Medulla oblongata (tissue), 1 donor: ENCODE measurements around the gene SLC1A1.
"Not testable (repeated sequence)": the region's sequence is repeated elsewhere in the genome, so short reads cannot be mapped to it uniquely, and the experiment has no call there.

Experiments
- DNase-seq: peaks from one replicate; pipeline ENCODE4 v3.0.0-alpha.2; 2015; ENCODE audit errors: extremely low spot score

The SLC1A1 gene

GRCh38 chr9:4506490-4506889 lies 16.2 kb downstream of the SLC1A1 start:
- no peak for DNase-seq

GRCh38 chr9:4507306-4508130 lies 17.2 kb downstream of the SLC1A1 start:
- no peak for DNase-seq

DNA sequence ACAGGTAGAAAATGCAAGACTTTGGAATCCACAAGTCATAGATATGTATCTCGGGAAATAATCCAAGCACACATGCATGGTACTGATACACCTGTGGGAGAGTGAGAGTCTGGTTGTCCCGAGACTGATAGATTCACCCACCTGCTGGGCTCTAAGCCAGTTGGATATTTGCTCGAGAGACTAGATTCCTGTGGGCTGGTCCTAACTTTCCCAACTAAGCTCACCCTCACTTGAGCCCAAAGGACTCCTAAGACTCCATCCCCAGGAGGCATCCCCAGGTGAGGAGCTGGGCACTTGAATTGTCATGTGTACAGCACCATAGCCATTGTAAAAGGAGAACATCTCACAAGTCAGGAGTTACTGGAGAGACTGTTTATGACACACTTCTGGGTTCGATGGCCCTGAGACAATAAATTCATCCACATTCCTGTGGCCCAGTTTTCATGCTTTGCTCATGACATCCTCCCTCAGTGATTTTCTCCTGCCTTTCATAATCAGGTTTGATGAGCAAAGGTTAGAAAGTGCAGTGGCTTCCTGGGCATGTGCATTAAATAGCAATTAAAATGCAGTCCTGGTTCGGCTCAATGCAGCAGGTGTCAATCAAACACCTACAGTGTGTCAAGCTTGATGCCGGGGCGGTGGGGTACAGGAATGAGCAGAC lies 18.1 kb downstream of the SLC1A1 start:
- DNase-seq = no peak

- DNase-seq = no peak
These were observed 18.8 kb downstream of the SLC1A1 start for GRCh38 chr9:4508907-4509589.

DNA sequence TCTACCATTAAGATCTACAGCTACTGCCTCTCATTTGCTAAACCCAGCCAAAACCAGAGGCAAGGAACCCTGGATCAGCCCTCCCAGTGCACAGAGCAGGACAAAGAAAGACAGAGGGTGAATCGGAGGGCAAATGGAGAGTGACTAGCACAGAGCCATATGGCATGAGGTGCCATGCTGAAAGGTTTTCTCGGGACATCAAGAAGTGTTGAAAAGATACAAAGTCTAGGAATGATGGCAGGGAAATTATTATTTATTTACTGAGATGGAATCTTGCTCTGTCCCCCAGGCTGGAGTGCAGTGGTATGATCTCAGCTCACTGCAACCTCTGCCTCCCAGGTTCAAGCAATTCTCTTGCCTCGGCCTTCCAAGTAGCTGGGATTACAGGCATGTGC lies 19.3 kb downstream of the SLC1A1 start:
- no peak for DNase-seq

DNA sequence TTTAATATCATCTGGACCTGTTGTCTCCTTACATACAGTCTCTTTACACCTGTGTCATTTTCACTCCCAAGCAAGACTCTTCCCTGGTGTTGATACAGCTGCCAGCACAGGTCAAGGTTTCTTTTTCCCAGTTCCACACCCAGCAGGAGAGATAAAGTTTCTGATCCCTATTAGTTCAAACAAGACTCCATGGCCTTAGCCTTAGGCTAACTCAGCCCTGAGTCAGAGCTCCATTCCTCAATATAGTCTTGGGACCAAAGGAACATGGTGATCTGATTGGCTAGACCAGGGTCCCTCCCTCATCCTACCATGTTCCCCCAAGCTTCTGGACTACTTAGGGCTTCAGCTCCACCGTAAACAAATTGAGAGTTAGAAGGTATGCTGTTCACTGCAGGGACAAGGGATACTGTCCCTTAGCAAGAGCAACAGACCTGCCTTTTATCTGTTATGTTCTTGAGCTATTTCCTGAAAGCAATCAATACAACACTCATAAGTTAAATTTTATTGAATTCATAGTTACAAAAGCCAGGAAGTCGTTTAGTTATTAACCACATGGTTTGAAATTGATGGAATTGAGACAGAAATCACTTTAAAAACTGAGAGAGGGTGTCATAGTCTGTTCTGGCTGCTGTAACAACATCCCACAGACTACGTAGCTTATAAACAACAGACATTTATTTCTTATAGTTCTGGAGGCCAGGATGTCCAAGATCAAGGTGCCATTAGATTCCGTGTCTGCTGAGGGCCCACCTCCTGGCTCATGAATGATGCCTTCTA lies 20.5 kb downstream of the SLC1A1 start:
- DNase-seq = no peak

DNA sequence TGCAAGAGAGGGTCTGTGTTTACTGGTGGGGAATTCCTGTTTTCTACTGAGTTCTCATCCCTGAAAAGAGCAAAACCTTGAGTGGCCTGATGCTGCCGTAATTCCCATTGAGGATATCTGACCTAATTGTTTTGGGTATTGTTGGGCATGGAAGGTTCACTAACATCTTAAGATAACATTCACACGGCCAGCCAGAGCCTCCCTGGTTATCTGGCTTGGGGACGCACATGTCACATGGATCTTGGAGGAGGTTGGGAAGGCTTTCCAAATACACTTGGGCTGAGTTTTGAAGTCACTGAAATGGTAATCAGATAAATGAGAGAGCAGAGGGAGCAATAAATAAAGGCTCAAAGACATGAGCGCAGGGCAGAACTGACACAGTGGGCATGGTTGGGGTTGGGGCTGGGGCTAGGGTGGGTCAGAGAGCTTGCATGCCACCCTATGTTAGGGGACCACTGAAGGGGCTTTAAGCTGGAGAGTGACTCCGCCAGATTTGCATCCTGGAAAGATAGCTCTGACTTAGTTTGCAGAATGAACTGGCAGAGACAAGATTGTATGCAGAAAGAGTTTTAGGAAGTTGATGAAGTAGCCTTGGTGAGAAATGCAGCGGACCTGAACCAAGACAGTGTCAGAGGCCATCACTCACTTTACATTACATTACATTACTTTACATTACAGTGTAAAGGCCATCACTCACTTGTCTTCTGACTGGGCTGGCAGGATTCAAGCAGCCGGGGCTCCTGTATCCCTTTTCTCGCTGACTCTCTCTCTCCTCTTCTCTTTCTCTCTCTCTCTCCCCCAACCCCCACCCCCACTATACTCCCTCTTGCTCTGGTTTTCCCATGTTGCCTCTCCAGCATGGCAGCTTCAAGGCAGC lies 24.2 kb downstream of the SLC1A1 start:
- DNase-seq = no peak

DNA sequence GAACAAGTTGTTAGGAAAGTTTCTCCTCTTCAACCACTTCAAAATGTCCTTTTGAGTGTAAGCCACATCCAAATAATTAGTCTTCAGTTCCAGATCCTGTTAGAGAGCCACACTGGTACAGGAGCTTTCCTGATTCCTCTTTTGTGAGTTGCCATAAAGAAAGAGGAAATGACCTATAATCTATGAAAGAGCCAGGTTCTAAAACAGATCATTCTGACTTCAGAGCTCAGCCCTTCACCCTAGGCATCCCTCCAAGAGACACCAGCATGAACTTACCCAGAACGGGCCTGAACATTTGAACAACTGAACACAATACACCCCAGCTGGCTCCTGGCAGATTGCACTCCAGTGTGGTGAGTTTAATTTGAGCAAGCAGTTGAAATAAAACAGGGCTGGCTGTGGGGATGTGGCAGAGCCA lies 25.7 kb downstream of the SLC1A1 start:
- DNase-seq = no peak

GRCh38 chr9:4517274-4517673 lies 27.0 kb downstream of the SLC1A1 start:
- DNase-seq = no peak

DNA sequence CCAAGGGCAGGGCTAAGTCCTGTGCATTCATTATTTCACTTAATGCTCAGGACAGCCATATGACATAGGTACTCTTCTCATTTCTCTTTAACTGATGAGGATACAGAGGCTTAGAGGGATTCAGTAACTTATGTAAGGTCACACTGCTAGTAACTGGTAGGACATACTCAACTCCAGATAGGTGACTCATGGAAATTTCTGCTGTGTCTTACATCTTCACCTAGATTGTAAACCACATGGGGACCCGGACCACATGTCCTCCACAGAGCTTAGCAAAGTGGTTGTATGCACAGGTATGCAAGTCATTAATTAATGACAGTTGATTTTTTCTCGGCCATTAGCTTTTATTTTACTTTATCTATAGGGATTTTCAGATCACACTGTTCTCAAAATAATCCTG lies 29.3 kb downstream of the SLC1A1 start:
- DNase-seq = no peak

GRCh38 chr9:4520055-4520454 lies 29.8 kb downstream of the SLC1A1 start:
- DNase-seq = no peak

GRCh38 chr9:4530375-4530774 lies 40.1 kb downstream of the SLC1A1 start:
- DNase-seq = no peak

DNA sequence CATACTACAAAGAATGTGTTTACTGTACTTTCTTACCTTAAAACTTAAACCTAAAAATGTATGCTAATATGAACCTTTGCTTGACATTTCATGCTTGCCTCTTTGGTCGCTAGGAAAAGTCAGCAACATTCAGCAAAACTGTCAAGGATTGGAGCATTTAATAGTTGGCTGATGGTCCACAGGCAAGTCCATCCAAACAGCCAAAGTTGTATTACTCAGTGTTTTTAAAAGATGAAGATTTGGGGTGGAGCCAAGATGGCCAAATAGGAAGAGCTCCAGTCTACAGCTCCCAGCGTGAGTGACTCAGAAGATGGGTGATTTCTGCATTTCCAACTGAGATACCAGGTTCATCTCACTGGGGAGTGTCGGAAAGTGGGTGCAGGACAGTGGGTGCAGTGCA lies 40.6 kb downstream of the SLC1A1 start:
- not testable (repeated sequence) for DNase-seq

- not testable (repeated sequence) for DNase-seq
These were observed 41.1 kb downstream of the SLC1A1 start for GRCh38 chr9:4531355-4531754.

DNA sequence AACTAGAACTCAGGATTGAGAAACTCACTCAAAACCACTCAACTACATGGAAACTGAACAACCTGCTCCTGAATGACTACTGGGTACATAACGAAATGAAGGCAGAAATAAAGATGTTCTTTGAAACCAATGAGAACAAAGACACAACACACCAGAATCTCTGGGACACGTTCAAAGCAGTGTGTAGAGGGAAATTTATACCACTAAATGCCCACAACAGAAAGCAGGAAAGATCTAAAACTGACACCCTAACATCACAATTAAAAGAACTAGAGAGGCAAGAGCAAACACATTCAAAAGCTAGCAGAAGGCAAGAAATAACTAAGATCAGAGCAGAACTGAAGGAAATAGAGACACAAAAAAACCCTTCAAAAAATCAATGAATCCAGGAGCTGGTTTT lies 43.6 kb downstream of the SLC1A1 start:
- DNase-seq = not testable (repeated sequence)

- not testable (repeated sequence) for DNase-seq
These were observed 45.9 kb downstream of the SLC1A1 start for GRCh38 chr9:4536196-4536595.

DNA sequence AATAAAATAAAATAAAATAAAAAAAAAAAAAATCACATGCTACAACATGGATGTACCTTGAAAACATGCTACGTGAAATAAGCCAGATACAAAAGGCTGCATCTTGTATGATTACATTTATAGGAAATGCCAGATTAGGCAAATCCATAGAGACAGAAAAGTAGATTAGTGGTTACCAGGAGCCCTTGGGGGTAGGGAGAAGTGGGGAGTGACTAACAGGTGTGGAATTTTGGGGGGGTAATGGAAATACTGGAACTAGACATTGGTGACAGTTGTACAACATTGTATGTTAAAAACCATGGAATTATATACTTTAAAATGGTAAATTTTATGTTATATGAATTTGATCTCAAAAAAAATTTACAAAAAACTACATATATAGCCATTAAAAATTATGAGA lies 47.3 kb downstream of the SLC1A1 start:
- DNase-seq = no peak

GRCh38 chr9:4538107-4538506 lies 47.8 kb downstream of the SLC1A1 start:
- no peak for DNase-seq

DNA sequence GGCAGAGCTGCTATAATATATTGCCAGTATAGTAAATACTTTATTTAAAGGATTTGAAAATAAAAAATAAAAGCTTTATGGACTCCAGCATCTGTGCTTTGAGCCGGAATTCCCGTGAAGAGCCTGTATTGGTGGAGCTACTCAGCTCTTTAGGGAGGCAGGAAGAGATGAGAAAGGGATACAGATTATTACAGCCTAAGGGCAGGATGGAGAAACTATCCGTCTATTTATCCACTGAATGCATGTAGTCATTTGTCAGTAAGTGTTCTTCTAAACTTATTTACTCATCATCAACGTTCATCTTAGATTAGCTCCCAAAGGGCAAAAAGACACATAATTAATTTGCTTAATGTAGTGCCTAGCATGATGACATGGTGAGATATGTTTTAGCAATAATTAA lies 48.4 kb downstream of the SLC1A1 start:
- DNase-seq = no peak

DNA sequence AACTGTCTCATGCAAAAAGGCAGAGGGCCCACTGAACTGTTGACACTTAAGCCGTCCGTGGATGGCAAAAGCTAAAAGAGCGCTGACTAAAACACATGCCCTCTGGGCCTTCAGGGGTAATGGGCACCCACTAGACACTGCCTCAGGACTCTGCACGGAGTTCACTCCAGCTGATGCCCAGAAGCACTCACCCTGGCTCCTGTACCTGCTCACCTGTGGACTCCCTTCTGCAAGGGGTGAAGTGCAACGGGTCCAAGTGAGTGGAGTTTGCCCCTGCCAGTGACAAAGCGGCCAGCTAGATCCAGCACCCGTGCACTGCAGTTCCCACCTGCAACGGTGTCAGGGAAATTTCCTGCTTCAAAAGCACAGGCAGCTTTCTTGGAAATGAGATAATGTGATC lies 50.2 kb downstream of the SLC1A1 start:
- no peak for DNase-seq

DNA sequence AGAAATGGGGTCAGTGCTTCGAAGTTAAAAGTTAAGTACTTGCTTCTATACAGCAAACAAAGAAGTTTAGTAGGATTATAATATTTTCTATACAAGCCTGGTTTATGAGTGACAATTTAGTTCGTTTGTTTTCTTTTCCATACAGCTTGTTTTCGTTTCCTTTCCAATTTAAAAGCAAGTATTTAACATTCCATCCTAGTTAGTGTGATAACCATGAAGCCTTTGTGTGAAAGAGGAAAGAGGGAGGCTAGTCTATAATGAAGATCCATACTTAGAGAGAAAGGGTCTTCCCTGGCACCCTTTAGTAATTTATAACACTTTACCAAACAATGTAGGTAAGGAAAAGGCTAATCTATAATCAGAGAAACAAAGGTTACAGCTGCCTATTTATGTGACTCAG lies 51.0 kb downstream of the SLC1A1 start:
- no peak for DNase-seq
